HG03558 (cell line): ENCODE data around the gene GRIA3.

Experiments used
- ATAC-seq: cut with Tn5 transposase; IDR thresholded peaks from one replicate; pipeline ENCODE4 v1.9.1; 2021; ENCODE audit warnings: moderate number of reproducible peaks; ENCODE audit not compliant: unreplicated experiment; ENCODE audit errors: extremely low read depth

The GRIA3 gene

DNA sequence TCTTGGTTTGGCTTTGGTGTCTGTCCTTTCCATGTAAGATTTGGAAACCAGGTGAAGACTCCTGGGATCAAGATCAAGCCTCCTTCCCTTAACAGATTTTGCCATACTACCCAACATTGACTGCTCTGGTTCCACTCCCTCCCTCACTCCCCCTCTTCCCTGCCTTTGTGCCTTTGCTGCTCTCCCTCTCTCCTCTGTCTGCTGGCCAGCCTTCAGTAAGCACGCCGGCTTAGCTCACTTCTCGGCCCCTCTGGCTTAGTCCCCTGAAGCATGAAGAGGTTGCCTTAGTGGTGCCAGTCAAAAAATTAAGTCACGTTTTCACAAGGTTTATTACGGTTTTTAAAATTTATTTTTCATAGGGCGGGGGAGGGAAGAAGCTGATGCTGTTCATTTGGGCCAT lies 6.0 kb downstream of the GRIA3 start:
- no peak for ATAC-seq

DNA sequence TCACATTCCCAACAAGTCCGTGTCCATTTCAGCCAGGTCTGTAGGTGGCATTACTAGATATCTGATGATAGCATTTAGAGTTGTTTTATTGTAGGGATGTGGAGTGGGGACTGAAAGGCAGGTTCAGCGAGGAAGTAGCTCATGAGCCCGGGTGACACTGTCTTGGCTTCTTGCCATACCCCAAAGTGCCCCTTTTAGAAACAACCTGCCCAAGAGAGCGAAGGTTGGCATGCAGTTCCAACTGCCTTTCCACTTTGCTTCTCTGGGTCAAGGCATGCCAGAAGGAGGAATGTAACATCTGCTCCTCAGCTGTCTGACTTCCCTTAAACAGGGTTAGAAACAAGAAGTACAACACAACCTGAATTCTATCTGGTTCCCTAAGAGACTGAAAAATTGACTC lies 9.0 kb downstream of the GRIA3 start:
- no peak for ATAC-seq

DNA sequence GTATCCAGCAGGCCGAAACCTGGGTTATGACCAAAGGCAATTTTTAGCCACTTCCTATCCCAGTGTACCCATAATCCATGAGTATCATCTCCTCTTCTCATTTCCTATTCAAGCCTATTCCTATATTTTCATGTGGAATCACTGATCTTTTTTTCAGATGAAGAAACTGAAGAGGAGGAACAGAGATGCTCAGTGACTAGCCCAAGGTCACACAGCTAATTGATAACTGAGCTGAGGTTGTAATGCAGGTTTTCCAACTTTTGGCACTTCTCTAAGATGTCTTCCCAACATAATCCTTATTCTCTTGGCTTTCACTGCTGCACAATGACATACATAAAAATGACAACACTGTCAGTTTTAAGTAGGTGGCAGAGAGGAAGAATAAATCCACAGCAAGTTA lies 15.3 kb downstream of the GRIA3 start:
- ATAC-seq, result no peak

DNA sequence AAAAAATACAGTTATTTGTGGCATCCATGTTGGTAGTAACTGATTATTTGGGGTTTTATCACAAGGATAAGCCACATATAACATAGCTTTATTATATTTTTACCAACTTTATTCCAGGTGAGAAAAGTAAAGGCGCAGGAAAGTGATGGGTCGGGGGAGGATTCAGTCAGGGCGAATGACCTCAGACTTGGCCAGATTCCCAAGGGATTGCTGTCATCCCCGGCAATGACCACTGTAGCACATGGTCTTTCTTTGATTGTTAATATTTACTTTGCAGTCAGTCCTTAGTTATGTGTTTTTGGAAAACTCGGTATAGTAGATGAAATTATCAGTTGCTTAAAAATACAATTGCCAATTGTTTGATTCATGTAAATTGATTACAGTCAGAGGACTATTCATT lies 17.6 kb downstream of the GRIA3 start:
- ATAC-seq, result no peak

DNA sequence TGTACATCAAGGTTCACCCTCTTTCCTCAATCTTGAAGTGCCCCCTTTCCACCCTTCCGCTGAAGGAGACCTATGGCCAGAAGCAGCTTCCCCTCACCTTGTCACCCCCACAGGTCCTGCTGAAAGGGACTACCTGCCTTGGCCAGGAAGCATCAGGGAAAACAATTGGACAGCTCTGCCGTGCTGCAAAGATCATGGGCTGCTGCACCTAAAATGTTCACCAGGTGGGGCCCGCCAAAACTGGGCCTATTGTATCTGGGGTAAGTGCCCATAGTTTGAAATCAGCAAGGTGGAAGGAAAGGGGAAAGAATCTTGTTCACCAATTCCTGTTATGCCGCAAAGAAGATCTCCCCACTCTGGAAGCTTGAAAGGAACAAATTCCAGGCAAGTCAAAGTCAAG lies 18.4 kb downstream of the GRIA3 start:
- ATAC-seq, result no peak

DNA sequence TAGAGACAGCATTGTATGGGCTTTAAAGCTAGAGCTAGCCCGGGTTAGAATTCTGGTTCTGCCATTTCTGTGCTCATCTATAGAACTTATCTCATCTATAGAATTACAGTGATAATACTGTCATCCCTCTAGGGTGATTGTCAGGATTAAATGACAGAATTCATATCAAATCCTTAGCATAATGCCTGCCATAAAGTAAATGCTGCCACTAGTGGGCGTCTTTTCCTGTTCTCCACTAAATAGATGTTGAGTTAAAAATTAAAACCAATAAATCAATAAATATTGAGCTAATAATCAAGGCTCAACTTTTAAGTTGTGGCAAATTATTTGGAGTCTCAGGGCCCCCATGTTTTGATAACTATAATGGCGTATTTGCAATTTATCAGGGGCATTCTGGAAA lies 19.7 kb downstream of the GRIA3 start:
- no peak for ATAC-seq

DNA sequence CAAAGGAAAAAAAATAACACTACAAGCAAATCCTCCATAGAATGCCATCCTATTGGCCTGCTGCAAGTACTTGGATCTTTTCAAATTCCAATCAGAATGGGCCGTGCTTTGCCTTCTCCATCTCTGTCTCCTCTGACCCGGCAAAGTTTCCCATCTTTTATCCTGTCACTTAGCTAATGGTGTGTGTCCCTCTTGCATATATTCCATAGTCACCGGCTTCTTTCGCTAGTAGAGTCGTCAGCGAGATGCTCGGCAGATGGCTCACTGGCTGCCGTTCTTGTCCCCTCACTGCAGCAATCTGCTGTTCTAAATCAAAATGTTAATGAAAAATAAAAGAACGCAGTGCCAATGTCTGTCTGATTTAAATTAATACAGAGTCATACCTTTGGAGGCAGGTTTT lies 22.1 kb downstream of the GRIA3 start:
- no peak for ATAC-seq

DNA sequence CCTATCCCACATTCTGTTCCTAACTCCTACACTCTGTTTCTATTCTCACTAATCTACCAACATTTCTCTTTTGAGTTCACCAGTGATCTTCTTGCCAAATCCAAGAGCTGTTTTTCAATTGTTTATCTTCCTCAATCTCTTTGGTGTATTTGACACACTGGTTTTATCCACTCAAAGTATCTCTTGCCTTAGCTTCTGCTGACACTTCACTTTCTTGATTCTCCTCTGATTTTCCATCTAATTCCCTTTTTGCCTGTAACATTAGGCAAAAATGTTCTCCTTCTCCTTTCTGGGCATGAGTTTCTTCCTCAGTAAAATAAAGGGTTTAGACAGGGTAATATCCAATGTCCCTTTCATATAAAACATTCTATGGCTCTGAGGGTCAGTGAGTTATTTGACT lies 26.2 kb downstream of the GRIA3 start:
- ATAC-seq, result no peak

DNA sequence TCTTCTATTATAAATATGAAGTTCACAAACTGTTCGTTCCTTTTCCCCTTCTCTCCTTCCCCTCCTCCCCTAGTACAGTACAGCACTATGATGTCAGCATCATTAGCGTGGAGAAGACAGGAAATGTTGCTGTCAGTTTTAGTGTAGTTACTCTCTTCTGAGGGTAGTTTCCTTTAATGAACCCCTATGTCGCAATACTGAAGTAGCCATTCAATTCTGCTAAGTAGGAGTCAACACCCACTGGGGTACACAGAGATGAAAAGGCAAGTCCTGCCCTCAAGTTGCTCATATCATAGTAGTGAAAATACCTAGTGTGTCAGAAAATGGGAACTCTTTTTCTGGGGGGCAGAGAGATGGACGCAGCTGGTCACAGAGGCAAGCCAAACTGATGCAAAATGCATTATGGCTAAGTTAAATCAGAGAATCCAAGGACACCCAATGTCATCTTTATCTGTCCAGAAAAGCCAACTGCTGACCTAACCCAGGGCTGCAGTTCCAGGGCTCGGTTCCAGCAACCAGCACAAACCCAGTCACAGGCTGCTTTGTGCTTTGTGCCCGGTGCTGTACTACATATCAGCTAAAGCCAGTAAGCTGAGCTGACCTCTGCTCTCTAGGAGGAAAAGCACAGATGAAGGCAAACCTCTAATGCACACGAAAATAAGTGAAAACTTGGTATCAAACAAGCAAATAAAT lies 31.5 kb downstream of the GRIA3 start:
- no peak for ATAC-seq

DNA sequence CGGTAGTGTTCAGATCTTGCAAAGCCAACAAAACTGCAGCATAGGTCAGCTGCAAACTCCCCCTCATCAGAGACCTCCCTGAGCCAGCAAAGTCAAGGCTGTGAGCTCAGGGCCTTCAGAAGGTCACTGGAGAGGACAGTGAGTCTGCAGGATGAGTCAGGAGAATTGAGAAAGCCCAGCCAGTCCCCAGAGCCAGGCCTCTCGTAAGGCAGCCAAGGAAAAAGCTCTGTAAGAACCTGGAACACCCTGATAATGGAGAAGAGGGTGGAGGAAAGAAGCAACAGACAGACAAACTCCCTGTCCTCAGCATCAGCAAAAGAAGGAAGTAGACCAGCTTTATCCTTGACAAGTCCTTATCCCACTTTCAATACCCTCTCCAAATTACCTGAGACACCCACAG lies 33.0 kb downstream of the GRIA3 start:
- ATAC-seq, result no peak

DNA sequence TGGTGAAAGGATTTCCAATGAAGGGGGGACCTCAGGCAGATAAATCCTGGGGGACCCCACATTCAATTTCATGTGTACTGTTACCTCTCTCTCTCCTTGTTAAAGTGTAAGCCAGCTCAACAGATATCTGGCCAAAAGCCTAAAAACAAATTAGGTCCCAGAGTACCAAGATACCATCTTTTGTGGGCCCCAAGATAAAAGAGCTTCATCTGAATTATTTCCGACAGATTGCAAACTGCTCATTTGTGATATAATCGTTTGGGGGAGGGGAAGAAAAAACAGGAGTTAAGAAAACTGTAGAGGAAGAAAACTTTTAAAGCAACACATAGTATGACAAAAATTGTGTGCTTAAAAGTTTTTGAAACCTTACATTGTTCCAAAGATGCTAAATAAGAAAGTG lies 33.6 kb downstream of the GRIA3 start:
- no peak for ATAC-seq

GRCh38 chrX:123219916-123220315 lies 35.8 kb downstream of the GRIA3 start:
- no peak for ATAC-seq

DNA sequence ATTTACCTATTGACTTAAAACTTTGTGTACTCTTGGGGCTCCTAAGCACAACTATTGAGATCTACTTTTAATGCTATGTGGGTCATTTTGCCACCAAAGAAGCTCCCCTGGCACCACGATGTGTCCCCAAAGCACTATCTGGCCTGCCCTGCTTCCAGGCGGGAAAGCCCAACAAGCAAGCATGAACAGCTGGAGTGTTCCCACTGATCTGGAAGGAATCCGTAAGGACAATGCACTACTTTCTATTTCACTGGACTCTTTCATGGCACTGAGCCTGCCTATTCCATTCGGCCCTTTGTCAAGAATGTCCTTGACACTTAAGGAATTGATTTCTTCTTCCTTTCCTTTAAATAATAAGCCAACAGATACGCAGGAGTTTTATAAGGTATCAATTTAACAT lies 38.8 kb downstream of the GRIA3 start:
- no peak for ATAC-seq

GRCh38 chrX:123223409-123223808 lies 39.3 kb downstream of the GRIA3 start:
- no peak for ATAC-seq

- ATAC-seq, result no peak
These were observed 39.8 kb downstream of the GRIA3 start for GRCh38 chrX:123223859-123224258.

DNA sequence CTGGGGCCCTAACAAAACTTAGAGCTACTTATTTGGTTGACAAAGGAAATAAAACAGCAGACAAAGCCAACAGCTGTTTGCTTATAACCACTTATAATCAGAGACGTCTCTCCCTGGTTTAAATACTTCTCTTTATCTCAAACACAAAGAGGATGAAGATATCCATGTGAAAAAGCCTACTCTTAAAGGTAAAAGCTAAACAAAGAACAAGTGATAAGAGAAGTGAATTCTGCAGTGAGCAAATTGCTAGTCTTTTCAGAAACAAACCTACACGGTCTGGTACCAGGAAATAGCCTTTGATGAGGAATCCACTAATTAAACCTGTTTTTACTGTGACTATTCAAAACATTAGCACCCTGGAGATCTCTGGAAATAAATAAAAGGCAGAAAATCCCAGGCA lies 46.7 kb downstream of the GRIA3 start:
- no peak for ATAC-seq

GRCh38 chrX:123236859-123237258 lies 52.8 kb downstream of the GRIA3 start:
- ATAC-seq, result no peak

GRCh38 chrX:123237271-123237670 lies 53.2 kb downstream of the GRIA3 start:
- ATAC-seq, result no peak

DNA sequence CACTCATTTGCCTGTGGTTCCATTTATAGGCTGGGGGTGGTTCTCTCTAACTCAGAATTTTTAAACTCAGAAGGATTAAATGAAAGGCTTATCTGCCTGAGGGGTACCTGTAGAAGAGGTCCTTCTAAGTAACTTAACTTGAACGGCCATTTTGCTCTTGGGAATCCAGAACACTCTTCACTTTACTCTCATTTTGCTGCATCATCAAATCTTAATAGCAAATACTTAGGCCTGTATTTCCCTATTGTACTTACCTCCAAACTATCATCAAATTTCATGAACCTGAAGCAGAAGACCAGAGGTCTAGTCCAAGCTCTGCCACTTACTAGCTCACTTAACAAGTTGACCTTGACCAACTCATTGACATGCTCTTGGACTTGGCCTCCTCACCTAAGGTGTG lies 70.4 kb downstream of the GRIA3 start:
- no peak for ATAC-seq

GRCh38 chrX:123256378-123256777 lies 72.3 kb downstream of the GRIA3 start:
- ATAC-seq, result no peak

DNA sequence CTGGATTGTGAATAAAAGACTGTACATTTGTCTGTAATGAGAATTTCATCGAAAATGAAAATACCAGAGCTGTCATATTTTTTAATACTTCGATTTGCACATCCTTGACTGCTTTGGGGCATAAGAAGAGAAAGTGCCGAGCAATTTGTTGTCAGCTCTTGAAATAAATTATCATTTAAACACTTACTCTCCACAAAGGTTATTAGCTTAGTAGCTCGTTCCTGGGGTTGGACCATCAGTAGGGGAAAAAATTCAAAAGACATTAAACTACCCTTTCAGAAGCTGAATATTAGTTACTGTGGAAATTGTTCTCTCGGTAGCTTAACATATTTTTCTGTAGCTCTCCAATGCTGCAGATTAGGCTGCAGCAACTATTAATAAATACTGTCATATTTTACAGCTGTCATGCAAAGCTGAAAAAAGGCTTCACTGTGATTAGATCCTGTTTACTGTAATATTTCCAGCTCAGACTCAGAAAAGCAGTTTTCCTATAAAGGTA lies 76.9 kb downstream of the GRIA3 start:
- no peak for ATAC-seq

GRCh38 chrX:123263270-123263669 lies 79.2 kb downstream of the GRIA3 start:
- no peak for ATAC-seq

DNA sequence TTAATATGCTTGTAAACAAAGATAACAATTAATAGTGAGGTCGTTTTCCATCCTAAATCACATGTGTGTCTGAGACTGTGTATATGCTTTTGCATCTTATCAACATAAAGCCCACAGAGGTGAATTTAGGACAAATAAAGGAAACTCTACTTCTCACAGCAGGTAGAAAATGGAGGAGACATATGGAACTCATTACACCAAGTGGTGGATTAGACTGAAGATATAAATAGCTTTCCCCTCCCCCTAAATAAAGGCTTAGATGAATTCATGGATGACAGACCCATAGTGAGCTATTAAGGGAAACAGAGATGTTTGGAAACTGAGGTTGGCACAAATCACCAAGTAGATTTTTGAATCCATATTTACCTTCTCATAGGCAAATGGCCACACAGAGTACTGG lies 79.7 kb downstream of the GRIA3 start:
- no peak for ATAC-seq
